GM19240 (cell line): ENCODE data around the gene SNRPA.
"Not testable (repeated sequence)": the region's sequence is repeated elsewhere in the genome, so short reads cannot be mapped to it uniquely, and the experiment has no call there.

Source experiments
- DNase-seq: peaks from one replicate; pipeline ENCODE4 v3.0.0; 2011; ENCODE audit warnings: low spot score; ENCODE audit not compliant: insufficient read length

The SNRPA gene

GRCh38 chr19:40776364-40776763 lies 25.4 kb downstream of the SNRPA start:
- no peak for DNase-seq

- DNase-seq, result peak; percentile 58
Measured at GRCh38 chr19:40776932-40777644, 26.1 kb downstream of the SNRPA start.

- no peak for DNase-seq
Measured at GRCh38 chr19:40777645-40777936, 26.6 kb downstream of the SNRPA start.

GRCh38 chr19:40777937-40778705 lies 27.1 kb downstream of the SNRPA start, which contains the start of gene RAB4B:
Gene RAB4B (plus strand): TSS chr19:40778247. CDS start chr19:40778376, 129 bp downstream.
- peak; percentile 87 for DNase-seq

GRCh38 chr19:40778706-40779284 lies 27.8 kb downstream of the SNRPA start:
- no peak for DNase-seq

- DNase-seq, result peak; percentile 24
Measured at GRCh38 chr19:40780582-40780981, 29.6 kb downstream of the SNRPA start.

GRCh38 chr19:40781140-40781539 lies 30.1 kb downstream of the SNRPA start:
- no peak for DNase-seq

- DNase-seq, result no peak
Measured at GRCh38 chr19:40783711-40784110, 32.7 kb downstream of the SNRPA start.

GRCh38 chr19:40784146-40784545 lies 33.1 kb downstream of the SNRPA start:
- not testable (repeated sequence) for DNase-seq

- DNase-seq, result no peak
Measured at GRCh38 chr19:40785526-40785925, 34.5 kb downstream of the SNRPA start.

- no peak for DNase-seq
Measured at GRCh38 chr19:40786060-40787037, 35.3 kb downstream of the SNRPA start.

GRCh38 chr19:40791349-40791748 lies 40.3 kb downstream of the SNRPA start:
- no peak for DNase-seq

- no peak for DNase-seq
Measured at GRCh38 chr19:40791996-40792395, 41.0 kb downstream of the SNRPA start.

- no peak for DNase-seq
Measured at GRCh38 chr19:40797166-40797962, 46.4 kb downstream of the SNRPA start.

- peak; percentile 85 for DNase-seq
Measured at GRCh38 chr19:40797963-40798682, 47.1 kb downstream of the SNRPA start.

GRCh38 chr19:40798683-40799557 lies 47.9 kb downstream of the SNRPA start, which contains the start of gene EGLN2:
Gene EGLN2 (plus strand): TSS chr19:40799191. CDS start chr19:40800573, 1,382 bp downstream.
- peak; percentile 83 for DNase-seq

- DNase-seq, result no peak
Measured at GRCh38 chr19:40799558-40800338, 48.7 kb downstream of the SNRPA start.
